HG03558 (cell line): ENCODE measurements around the gene SMOC2.
"Not testable (repeated sequence)": the region's sequence is repeated elsewhere in the genome, so short reads cannot be mapped to it uniquely, and the experiment has no call there.

Experiments used
- ATAC-seq: cut with Tn5 transposase; IDR thresholded peaks from one replicate; pipeline ENCODE4 v1.9.1; 2021; ENCODE audit warnings: moderate number of reproducible peaks; ENCODE audit not compliant: unreplicated experiment; ENCODE audit errors: extremely low read depth

SMOC2 gene

DNA sequence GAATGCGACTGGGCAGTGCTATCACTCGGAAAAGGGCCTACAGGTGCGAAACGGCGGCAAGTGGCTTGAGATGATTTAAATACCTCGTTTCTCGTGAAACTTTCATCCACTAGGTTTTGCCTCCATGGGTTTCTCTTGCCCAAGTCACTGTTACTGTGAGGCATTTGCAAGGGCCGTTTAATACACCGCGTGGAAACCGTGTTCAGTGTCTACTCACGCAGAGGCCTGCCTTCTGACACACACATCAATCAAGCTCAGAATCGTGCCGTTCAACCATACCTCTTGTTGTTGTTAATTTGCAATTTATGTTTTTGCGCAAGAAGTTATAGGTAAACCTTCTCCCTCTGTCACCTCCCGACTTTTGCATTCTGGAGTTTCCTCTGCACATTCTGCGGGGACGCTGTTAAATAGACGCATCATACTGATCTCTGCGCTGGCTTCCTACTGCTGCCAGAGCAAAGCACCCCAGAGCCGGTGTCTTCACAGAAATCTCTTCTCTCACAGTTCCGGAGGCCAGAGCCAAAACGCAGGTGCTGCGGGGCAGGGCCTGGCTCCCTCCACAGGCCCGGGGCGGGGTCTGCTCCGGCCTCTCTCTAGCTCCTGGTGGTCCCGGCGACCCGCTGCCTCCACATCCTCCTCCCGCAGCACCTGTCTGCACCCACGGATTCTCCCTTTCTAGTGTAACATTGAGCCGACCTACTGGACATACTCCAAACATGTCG lies 251.4 kb downstream of the SMOC2 start:
- no peak for ATAC-seq

- ATAC-seq, result not testable (repeated sequence)
Observed at GRCh38 chr6:168692915-168693257, 251.9 kb downstream of the SMOC2 start.

- not testable (repeated sequence) for ATAC-seq
Observed at GRCh38 chr6:168694797-168695196, 253.8 kb downstream of the SMOC2 start.

DNA sequence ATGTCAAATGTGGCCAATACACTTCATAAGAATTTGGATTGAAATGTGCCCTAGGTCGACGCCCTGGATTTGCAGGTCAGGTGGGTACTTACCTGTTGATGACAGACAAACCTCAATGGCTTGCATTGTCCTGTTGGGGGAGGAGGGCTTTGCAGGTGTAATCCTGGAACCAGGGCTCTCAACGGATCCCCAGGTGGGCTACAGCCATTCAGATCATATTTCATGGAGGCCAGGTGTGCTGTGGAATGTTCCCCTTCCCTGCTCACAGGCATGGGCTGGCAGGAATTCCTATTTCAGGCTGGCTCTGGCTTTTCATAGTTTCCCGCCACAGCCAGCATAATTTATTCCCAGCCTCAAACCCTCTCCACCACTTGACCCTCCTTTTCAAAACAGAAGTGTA lies 254.7 kb downstream of the SMOC2 start:
- no peak for ATAC-seq

DNA sequence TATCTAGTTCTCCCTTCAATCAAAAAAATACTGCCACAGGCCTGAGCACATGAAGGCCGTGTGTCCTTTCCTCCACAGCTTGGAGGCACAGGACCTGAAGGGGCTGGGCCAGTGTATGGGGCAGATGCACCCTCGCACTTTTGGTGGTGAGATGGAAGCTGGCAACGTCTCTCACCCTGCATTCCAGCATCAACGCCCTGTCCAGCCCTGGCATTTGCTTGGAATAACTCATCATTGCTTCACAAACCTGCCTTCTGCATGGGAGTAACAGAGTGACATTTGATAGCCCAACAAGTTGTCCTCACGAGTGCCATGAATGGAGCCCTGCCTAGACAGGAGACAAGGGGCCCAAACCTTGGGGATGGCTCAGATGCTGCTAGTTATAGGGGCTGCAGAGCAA lies 257.9 kb downstream of the SMOC2 start:
- ATAC-seq, result no peak

GRCh38 chr6:168699631-168700295 lies 258.8 kb downstream of the SMOC2 start:
- no peak for ATAC-seq

GRCh38 chr6:168700880-168701279 lies 259.9 kb downstream of the SMOC2 start:
- no peak for ATAC-seq

GRCh38 chr6:168703990-168704389 lies 263.0 kb downstream of the SMOC2 start:
- ATAC-seq, result no peak

DNA sequence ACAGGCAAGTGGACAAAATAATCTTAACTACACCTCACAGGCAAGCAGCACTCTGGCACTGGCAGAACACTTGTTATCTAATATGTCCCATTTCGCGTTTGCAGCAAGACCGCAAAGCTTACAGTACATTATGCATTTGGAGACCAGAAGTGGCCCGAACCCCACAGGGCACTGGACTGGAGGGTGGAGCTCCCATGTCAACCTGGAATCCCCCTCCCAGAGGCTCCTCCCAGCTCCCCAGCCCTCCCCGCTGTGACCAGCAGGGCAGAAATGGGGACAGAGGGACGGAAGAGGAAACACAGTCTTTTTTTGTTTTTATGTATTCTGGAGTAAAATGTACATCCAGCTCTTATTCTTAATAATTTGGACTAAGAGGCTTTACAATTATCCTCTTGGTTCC lies 263.7 kb downstream of the SMOC2 start:
- ATAC-seq, result no peak

- ATAC-seq, result not testable (repeated sequence)
Observed at GRCh38 chr6:168705271-168705670, 264.3 kb downstream of the SMOC2 start.

GRCh38 chr6:168706471-168707177 lies 265.6 kb downstream of the SMOC2 start:
- ATAC-seq, result no peak

GRCh38 chr6:168708526-168708925 lies 267.5 kb downstream of the SMOC2 start:
- ATAC-seq, result no peak

GRCh38 chr6:168708984-168709383 lies 268.0 kb downstream of the SMOC2 start:
- ATAC-seq, result no peak

- ATAC-seq, result no peak
Observed at GRCh38 chr6:168709390-168709789, 268.4 kb downstream of the SMOC2 start.

DNA sequence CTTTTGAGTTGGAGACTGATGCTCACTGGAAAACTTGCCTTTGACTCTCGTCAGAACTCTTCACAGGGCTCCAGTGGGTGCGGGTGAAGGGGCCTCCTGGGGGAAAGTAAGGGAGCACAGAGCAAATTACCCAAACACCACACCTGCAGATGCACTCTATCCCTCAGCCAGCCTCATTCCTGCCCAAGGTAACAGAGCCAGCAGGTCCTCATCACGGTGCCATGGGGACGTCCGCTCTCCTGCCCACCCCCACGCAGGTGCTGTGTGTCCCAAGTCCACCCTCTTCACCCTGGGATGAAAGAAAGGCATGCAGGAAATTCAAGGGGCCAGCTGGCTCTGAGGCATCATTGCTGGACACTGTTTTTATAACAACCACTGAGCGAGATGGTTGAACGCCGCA lies 269.0 kb downstream of the SMOC2 start:
- ATAC-seq, result no peak

DNA sequence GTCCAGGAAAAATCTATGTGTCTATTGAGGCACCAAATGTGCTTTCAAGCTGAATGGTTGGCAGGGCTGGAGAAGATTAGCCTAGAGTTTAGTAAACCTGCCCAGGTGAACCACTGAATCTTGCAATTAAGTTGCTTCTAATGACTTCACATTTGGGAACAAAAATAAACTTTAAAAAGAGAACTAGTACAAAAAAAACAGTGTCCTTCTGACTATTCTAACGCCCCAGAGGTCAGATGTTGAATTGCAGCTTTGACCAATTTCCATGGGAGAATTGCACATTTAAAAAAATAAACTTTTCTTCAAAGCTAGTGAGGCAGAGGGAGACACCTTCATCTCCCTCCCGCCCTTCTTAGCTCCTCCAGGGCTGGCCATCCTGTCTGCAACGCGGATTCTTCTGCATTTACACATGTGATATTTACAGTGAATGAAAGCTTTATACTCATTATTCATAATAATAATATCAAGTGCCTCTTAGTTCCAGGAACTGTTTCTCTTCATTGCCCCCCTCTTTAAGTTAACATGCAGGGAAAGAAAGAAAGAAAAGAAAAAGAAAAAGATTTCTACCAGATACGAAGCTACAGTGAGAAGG lies 270.2 kb downstream of the SMOC2 start:
- no peak for ATAC-seq

DNA sequence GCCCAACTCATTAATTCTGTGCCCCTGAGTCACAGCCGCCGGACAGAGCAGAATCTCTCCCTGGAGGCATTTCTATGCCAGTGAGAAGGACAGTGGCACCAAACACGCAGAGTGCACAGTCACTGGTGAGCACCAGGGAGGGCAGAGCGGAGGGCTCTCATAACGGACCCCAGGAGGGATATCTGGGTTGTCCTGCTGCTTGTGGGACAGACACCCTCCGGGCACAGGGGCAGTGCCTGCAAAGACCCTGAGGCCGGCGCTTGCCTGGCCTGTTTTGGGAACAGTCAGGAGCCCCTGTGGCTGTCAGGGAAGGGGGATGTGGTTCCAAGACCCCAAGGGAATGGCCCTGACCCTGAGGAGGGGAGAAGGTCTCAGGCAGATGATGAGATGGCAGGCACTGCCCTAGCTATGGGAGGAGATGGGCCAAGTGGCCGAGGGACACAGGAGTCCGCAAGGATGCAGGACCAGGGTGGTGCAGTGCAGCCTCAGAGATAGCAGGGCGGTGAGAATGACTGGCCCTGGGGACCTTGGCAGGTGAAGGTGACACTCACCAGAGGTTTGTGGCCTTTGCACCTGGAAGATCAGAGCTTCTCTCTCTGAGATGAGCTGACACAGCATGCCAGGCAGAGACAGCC lies 270.8 kb downstream of the SMOC2 start:
- ATAC-seq, result no peak

DNA sequence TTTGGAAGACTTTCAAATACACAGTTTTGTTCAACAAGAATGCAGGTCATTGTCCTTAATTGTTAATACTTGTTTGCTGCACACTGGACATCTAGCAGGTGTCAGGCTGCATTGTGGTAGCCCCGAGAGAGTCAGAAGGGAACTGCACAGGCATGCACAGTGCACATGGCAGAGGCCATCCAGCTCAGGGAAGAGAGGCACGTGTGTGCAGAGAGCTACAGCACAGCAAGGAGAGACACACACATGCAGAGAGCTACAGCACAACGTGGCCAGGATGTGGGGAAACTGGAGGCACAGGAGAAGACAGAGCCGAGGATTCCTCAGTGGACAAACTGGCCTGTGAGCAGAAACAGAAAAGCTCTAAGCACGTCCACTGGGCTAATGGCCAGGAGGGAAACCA lies 272.0 kb downstream of the SMOC2 start:
- ATAC-seq, result no peak

GRCh38 chr6:168713839-168714238 lies 272.9 kb downstream of the SMOC2 start:
- no peak for ATAC-seq

DNA sequence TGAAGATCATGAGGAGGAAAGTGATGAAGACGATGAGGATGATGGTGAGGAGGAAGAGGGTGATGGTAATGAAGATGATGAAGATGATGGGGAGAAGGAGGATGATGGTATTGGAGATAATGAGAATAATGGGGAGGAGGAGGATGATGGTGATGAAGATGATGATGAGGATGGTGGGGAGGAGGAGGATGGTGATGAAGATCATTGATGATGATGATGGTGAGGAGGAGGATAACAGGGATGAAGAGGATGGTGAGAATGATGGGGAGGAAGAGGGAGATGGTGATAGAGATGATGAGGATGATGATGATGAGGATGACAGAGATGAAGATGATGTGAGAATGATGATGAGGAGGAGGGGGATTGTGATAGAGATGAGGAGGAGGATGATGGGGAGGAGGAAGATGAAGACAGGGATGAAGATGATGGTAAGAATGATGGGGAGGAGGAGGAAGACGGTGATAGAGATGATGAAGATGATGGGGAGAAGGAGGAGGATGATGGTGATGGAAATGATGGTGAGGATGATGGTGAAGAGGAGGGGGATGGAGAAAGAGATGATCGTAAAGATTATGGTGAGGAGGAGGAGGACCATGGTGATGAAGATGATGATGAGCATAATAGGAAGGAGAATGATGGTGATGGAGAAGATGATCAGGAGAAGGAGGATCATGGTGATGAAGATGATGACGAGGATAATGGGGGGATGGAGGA lies 273.7 kb downstream of the SMOC2 start:
- ATAC-seq, result no peak
